HepG2 (cell line): ENCODE results near the gene ACVRL1. TPM values are rescaled to one million over a fixed set of nuclear protein-coding genes. Genes with fewer than 3 reads are reported as not detected.

ENCODE experiments used
- AFF4 ChIP-seq: sonication (generic); formaldehyde crosslinking; IDR thresholded peaks from 2 replicates; pipeline ENCODE4 v1.4.0; 2020; ENCODE audit warnings: missing genetic modification reagents
- BRD4 ChIP-seq: sonication (generic); formaldehyde crosslinking; IDR thresholded peaks from 2 replicates; pipeline ENCODE4 v1.4.0; 2020; ENCODE audit warnings: missing genetic modification reagents
- FOSL2 ChIP-seq: sonication (generic); formaldehyde crosslinking; IDR thresholded peaks from 2 replicates; pipeline ENCODE4 v1.4.0; 2020; ENCODE audit warnings: missing genetic modification reagents
- FOXP1 ChIP-seq, 2 experiments: fragments of 450-650 bp in 1 of 2; IDR thresholded peaks; 2 replicates each; pipeline ENCODE4 v1.6.1; 2017 to 2018; ENCODE audit warnings: antibody characterized with exemption in 1 of 2
- HNRNPK ChIP-seq: fragments of 200-400 bp; formaldehyde crosslinking; IDR thresholded peaks from 2 replicates; pipeline ENCODE4 v1.6.1; 2018; ENCODE audit warnings: low read length, low read depth, moderate library complexity, mild to moderate bottlenecking; ENCODE audit not compliant: poor library complexity, severe bottlenecking
- SYNCRIP ChIP-seq: fragments of 200-400 bp; formaldehyde crosslinking; IDR thresholded peaks from 2 replicates; pipeline ENCODE4 v1.6.1; 2018; ENCODE audit warnings: mild to moderate bottlenecking, low read depth, low read length; ENCODE audit not compliant: insufficient read depth
- ZC3H4 ChIP-seq: sonication (generic); formaldehyde crosslinking; IDR thresholded peaks from 2 replicates; pipeline ENCODE4 v1.4.0; 2020; ENCODE audit warnings: missing genetic modification reagents, borderline replicate concordance
- polyA plus RNA-seq, 8 experiments: library from polyadenylated mRNA; depleted of rRNA in 3 of 8; stranded (reverse) in 7 of 8; unstranded in 1 of 8; fragments of >200 nt; fragmentation: Illumina TruSeq in 4 of 8; extraction: Trizol in 4 of 8; gene quantifications; 2 replicates each; pipeline versions ENCODE4 v1.2.1 to v1.2.3, GENCODE V29; 2011 to 2016; ENCODE audit warnings: low read depth in 4 of 8, missing spikeins in 1 of 8, mixed read lengths in 1 of 8; ENCODE audit not compliant: insufficient read depth in 1 of 8
- total RNA-seq, 5 experiments: library from RNA; depleted of rRNA; stranded (reverse); fragments of >200 nt; fragmentation: Illumina TruSeq; extraction: Trizol; gene quantifications; 2 replicates each; pipeline ENCODE4 v1.2.3, GENCODE V29; 2016; ENCODE audit warnings: low read depth in 1 of 5
- TF ChIP-seq, protein P1 (sequence below): sonication (generic); formaldehyde crosslinking; IDR thresholded peaks from 2 replicates; pipeline ENCODE4 v1.4.0; 2020; ENCODE audit warnings: missing genetic modification reagents

The ACVRL1 gene
- total and polyA plus RNA-seq, 2 of the 13 experiments (the other 11 are each of a cell fraction or from before 2014, with no cell fraction given) = not detected

GRCh38 chr12:51924551-51925319 lies 17.4 kb downstream of the ACVRL1 start (continued):
- TF ChIP-seq AFF4 (CRISPR knock-in tag) (no peak), SYNCRIP (no peak), BRD4 (CRISPR knock-in tag) (no peak), ZC3H4 (CRISPR knock-in tag) (no peak), FOSL2 (CRISPR knock-in tag) (no peak), HNRNPK (no peak), FOXP1 (IDR thresholded peaks at IDR 0.05) (no peak), FOXP1 (CRISPR knock-in tag; IDR thresholded peaks at IDR 0.05) (no peak)
- TF ChIP-seq, protein P1, sequence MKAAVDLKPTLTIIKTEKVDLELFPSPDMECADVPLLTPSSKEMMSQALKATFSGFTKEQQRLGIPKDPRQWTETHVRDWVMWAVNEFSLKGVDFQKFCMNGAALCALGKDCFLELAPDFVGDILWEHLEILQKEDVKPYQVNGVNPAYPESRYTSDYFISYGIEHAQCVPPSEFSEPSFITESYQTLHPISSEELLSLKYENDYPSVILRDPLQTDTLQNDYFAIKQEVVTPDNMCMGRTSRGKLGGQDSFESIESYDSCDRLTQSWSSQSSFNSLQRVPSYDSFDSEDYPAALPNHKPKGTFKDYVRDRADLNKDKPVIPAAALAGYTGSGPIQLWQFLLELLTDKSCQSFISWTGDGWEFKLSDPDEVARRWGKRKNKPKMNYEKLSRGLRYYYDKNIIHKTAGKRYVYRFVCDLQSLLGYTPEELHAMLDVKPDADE (CRISPR knock-in tag) = no peak
